SIG-M5 treated with dmso at 0.1 percent for 504 hours (cell line): ENCODE data around the gene DIP2C.
"Not testable (repeated sequence)": the region's sequence is repeated elsewhere in the genome, so short reads cannot be mapped to it uniquely, and the experiment has no call there.

Source experiments
- DNase-seq: peaks from one replicate; lab custom pipeline; 2025; ENCODE audit not compliant: unreplicated experiment; lab: John Stamatoyannopoulos, UW

The DIP2C gene

DNA sequence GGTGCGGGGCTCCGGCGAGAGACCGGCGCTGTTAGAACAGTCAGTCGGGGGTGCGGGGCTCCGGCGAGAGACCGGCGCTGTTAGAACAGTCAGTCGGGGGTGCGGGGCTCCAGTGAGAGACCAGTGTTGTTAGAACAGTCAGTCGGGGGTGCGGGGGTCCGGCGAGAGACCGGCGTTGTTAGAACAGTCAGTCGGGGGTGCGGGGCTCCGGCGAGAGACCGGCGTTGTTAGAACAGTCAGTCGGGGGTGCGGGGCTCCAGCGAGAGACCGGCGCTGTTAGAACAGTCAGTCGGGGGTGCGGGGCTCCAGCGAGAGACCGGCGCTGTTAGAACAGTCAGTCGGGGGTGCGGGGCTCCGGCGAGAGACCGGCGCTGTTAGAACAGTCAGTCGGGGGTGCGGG, 366.4 kb downstream of the DIP2C start:
- not testable (repeated sequence) for DNase-seq

DNA sequence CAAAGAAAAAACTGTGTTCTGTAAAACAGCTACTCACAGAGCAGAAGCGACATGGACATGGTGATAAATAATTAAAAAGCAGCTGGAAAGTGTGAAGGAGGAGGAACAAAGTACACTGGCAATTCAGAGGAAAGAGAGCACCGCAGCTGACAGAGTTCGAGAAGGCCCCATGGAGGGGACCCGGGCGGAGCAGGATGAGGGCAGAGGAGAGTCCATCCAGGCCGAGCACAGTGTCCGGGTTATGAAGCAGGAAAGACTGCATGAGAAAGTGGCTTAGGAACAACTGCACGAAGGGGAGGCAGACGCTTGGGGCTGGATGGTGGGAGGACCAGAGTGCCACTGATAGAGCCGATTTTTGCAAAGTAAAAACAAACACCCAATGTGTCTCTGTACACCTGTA, 368.7 kb downstream of the DIP2C start:
- no peak for DNase-seq

DNA sequence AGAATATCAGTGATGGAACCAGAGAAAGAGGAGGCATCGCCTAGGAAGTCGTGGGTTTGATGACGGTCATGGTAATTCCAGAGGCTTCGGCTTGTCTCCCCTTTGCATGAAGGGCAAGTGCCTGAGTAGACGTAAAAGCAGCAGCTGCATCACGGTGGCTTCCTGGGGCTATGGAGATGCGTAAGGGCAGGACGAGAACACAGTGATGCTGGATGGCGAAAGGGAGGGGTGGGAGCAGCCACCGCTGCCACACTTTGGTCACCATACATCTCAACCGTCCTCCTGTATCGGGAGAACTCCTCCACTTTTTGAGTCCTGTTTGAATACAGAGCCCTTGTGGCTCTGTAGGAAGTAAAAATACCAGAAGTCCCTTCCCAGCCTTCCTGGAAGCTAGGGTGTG, 371.5 kb downstream of the DIP2C start:
- no peak for DNase-seq

DNA sequence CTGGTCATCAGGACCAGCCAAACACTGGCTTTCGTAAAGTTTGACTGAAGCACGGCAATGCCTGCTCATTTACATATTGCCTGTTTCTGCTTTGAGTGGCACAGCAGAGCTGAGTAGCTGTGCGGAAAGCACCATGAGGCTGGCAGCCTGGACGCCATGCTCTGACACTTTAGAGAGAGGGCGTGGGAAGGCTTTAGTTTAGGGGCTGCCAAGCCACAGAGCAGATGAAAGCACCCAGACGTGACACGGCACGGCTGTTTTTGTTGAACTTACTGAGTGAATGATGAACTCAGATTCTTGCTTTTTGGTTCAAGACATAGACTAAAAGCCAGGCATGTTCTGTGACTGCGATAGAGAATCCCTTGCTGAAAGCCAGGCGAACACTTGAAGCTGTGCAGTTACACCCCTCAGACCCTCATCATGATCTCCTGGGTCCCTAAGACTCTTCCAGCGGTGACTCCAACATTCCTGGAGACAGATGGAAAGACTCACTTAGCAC, 372.1 kb downstream of the DIP2C start:
- DNase-seq, result no peak

DNA sequence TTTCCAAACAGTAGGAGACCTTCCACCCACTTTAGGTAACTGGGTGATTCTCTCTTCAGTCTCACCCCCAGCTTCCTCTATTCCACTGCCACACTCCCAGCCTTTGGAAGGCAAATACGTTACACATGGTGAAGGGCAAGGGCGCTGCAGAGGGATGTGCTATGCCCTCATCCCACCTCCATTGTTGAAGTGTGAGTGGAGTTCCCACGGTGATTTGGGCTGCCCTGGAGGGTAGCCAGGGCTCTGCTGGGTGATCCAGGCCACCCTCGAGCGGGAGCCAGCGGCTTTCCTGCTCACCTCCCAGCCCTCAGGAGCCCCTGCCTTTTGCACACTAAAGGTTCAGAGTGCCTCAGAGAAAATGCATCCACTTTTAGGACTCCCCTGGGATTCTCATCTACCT, 373.1 kb downstream of the DIP2C start:
- no peak for DNase-seq

DNA sequence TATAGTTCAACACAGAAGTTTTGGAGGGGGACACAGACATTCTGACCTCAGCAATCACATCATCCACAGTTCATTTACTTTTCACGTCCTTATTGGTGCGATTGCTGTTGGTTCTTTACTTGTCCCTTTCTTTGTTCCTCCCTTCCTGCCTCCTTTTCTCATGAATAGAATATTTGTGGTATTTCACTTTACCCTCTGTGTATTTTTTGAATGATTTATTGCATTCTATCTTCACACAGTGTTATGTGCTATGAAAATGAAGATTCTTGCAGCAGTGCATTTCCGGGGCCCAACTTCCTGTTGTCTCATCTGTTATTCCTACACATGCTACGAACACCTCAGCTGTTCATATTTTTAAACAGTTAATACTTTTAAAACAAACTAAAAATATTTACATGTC, 374.6 kb downstream of the DIP2C start:
- no peak for DNase-seq

DNA sequence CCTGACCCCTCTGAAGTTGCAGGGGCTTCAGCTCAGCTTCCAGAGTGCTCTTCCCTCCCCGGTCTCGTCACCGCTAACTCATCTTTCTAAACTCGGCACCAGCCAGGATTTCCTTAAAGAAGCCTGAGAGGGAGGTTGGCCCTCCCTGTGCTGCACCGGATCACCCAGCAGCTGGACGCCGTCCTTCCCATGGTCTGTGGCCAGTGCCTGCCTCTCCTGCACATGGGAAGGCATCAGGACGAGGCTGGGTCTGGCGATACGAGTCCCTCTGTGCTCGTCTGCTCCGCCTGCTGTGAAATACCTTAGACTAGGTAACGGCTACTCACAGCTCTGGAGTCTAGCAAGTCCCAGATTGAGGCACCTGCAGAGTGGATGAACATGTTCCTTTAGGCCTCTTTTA, 375.1 kb downstream of the DIP2C start:
- DNase-seq, result no peak

DNA sequence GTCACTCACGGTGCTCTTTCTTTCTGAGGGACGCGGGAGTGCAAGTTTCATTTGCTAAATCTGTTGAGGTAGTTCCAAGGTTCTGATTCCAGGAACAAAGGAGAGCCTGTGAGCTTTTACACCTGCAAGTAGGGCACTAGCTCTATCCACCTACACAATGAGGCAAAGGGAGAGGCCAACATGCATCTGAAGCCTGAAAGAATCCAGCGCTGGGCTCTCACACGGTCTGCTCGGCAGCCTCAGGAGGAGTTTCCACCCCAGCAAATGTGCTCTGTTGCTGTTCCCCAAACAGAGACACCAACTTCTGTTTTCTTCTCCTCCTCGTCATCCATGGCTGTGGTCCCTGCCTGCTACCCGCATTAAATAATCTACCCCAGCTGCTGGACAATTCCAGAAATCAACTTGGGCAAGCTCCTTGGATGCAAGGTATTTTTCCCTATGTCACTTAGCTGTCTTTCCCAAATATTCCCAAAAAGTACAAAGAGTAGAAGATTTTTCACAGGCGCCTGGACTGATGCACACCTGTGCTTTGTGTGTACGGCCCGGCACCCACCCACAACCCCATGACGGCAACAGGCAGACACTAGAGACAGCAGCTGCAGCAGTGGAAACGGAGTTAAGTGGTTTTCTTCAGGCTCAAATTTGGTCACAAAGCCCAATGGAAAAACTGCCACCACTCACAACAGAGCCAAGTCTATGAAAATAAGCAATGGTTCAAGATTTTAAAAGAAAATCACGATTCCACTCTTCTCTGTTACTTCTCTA, 377.4 kb downstream of the DIP2C start:
- no peak for DNase-seq

DNA sequence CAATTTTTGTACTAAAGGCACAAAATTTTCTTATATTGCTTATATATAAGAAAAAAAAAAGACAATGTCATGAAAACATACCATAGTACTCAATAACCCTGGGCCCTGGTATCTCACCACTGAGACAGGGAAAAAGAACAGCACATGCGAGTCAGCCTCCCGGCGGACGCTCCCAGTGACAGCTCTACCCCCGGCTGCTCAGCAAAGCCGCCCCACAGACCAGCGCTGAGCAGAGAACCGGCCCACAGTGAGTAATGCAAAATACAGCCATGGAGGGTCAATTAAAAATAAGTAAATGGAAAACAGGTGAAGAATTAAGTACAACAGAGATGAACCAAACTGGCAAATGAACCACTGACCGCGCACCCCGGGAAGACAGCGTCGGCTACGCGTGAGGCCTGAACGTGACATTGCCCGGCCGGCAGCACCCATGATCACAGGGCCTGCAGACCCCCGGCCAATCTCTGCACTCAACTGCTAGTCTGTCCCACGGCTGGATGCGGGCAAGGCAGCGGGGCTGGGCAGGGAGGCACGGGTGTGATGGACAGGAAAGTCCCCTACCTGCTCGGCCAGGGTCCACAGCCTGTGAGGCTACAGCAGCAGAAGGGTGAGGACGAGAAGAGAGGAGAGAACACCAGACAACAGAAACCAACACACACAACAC, 378.4 kb downstream of the DIP2C start:
- no peak for DNase-seq

DNA sequence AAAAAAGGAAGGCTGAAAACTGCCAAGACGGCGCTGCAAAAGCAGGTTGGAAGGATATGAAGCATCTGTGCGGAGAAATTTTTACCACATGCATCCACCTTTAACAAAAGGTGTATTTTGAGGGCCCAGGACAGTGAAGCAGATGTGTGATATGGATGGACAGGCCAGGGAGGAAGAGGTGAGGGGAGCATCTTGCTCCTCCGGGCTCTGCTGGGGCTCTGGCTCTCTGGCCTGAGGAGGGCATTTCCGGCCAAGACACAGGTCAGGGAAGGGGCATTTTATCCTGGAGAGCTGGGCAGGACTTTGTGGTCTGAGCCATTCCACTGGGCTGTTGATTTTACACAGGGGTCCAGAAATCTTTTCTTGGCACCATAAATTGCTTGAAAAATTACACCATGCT, 379.1 kb downstream of the DIP2C start:
- no peak for DNase-seq

DNA sequence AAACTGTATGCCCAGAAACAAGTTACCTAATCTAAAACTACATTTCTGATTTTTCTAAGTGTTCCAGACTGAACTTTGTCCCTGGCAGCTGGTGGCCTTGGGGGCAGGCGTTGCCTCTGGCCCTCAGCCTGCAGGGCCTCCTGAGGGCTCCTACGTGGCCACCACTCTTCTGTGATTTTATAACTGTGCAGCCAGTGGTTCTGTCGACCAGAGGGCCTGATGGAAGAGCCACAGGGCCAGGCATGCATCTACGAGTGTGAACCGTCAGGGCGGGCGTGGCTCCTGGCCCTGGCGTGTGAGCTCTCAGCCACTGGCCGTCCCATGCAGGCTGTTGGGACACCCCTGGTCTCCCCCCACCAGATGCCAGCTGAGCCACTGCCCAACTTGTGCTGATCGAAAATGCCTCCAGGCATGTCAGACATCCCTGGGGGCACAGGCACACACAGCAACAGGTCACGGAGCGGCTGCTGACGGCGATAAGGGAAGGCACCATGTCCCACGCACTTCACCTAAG, 380.8 kb downstream of the DIP2C start:
- DNase-seq, result no peak

DNA sequence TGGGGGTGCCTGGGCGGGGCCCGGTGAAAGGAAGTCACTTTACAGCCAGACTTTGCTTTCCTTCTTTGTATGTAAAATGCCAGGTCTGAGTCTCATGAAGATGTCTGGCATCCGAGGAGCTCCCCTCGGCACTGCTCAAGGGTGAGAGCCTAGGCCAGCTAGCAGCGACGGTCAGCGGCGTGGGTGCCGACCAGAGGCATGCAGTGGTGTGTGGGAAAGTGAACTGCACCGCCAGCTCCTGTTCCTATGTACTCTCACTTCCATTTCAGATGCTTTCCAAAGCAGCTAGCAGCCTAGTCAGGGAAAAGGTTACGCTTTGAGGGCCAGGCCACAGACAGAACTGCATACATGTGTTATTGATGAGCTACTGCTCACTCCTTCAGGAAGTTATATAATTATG, 381.4 kb downstream of the DIP2C start:
- DNase-seq, result no peak

DNA sequence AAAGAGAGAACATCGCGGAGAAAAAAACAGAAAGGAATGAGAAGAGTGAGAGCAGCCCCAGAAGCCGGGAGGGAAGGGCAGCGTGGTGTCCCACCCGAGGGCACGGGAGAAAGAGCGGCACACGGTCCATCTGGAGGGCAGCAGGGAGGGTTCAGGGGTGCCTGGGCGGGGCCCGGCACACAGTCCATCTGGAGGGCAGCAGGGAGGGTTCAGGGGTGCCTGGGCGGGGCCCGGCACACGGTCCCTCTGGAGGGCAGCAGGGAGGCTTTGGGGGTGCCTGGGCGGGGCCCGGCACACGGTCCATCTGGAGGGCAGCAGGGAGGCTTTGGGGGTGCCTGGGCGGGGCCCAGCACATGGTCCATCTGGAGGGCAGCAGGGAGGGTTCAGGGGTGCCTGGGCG, 381.8 kb downstream of the DIP2C start:
- DNase-seq, result no peak

DNA sequence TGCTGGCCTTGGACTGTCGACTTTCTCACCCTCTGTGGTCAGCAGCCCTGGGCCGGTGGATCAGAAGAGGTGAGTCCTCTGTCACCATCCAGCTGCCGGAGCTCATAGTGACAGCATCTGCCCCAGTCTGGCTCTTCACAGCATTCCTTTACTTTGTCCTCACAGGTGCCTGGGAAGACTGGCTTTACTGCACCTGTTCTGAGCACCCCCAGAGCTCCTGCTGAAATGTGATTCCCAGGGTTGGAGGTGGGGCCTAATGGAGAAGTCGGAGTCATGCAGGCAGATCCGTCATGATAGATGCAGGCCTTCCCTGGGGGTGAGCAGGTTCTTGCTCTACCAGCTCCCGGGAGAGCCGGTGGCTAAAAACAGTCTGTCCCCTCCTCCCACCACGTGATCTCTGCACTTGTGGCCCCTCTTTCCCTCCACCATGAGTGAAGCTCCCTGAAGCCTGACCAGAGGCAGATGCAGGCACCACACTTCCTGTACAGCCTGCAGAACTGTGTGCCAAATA, 382.7 kb downstream of the DIP2C start:
- DNase-seq, result peak; percentile 10

DNA sequence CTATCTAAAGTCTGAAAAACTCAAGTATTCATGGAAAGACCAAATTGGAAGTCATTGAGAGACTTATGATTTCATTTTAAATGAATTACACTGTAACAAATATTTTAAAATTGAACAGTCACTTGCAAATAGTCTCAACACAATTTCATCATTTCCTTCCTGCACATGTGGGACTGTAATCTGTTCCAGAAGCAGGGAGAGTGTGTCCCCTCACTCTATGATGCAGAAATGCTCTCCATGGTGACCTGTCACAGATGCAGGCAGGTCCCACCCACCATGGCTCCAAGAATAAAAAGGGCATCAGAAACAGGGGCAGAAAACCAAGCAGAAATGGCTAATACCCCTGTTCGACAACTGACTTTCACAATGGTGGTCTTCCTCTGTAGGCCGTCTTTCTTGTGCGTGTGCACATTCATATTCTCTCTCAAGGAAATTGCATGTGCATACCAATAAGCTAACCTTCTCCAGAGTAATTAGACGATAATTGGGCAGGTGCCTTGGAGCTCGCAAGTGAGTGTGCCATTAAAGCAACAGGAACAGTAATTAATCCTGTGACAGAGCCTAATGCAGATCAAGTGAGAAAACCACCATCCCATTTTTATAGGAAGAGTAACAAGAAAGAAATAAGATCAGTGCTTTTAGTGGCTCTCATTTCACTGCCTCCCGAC, 383.3 kb downstream of the DIP2C start:
- DNase-seq, result no peak

DNA sequence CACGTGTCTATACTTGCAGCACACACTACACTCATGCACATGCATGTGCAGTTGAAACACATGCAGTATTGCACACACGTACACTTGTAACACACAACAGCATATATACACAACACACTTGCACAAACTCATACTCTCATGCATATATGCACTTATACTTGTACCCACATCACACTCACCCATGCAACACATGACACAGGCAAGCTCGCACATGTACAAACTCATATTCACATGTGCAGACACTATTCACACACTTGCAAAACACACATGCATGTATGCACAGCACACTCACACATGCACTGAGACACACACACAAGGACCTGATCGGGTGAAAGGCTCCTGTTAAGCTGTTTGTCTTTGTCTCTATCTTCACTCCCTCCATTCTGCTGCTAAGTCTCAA, 384.4 kb downstream of the DIP2C start:
- no peak for DNase-seq

DNA sequence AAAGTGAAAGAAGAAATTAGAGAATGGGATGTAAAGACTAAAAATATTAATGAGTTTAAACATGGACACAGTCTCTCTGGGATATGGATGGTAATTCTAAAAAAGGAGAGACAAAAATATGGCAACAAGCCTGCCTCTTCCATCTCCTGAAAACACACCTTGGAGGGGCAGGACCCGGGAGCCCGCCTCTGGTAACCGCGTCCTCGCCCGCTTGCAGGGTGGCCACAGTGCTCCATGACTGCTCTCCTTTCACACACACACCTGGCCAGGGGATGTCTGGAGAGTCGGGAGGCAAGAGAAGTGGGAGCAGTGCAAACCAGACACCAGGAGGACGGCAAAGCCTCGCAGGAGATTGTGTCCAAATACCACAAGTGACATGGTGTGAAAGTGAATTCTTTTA, 387.9 kb downstream of the DIP2C start:
- DNase-seq, result no peak

DNA sequence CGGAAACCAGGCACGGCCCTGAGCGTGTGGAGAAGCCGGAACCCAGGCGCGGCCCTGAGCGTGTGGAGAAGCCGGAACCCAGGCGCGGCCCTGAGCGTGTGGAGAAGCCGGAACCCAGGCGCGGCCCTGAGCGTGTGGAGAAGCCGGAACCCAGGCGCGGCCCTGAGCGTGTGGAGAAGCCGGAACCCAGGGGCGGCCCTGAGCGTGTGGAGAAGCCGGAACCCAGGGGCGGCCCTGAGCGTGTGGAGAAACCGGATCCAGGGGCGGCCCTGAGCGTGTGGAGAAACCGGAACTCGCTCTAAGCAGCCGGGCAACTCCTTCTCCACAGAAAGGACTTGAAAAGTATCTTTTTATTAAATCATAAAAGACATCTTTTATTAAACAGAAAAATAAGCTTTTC, 388.9 kb downstream of the DIP2C start:
- not testable (repeated sequence) for DNase-seq

DNA sequence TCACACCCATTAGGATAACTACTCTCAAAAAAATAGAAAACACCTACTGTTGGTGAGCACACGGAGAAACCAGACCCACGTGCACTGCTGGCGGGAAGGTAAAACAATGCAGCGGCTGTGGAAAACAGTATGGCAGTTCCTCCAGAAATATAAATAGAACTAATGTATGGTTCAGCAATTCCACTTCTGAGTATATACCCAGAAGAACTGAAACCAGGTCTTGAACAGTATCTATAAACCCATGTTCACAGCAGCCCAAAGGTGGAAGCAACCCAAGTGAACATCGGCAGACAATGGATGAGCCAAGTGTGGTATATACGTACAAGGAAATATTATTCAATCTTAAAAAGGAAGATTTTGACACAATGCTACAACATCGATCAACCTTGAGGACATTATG, 389.5 kb downstream of the DIP2C start:
- DNase-seq, result no peak

DNA sequence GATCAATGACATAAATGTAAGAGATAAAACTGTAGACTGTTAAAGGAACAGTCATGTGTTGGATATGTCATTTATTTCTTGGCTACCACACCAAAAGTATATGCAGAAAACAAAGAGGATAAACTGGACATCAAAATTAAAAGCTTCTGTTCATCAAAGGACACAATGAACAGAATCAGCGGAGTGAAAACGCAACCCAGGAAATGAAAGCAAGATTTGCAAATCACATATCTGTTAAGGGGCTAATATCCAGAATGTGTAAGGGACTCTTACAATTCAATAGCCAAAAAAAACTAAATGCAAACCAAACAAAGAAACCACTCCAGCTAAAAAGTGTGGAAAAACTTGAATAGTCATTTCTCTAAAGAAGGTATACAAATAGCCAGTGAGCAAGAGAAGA, 390.0 kb downstream of the DIP2C start:
- no peak for DNase-seq

DNA sequence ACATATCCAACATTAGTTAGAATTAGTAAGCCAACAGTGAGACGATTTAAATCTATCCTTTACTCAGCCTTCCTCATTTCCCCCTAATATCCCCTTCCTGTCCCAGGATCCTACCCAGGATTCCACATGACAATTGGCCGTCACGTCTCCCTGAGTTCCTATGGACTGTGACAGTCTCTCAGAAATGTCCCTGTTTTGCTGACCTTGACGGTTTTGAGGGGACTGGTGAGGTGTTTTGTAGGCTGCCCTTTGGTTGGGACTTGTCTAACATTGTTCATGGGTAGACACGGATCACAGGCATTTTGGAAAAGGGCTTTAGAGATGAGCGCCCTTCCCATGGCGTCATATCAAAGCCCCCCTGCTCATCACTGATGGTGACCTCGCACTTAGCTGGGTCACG, 391.4 kb downstream of the DIP2C start:
- no peak for DNase-seq

DNA sequence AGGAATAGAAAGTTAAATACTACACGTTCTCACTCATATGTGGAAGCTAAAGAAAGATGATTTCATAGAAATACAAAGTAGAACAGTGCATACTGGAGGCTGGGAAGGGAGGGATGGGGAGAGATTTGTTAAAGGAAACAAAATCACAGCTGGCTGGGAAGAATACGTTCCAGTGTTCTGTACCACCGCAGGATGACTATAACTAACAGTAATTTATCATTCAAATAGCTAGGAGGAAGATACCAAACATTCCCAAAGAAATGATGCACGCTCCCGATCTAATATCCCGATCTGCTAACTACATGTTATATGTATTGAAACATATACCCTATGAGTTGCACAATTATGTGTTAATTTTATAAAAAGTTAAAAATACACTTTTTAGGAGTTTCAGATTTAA, 391.9 kb downstream of the DIP2C start:
- no peak for DNase-seq
